Activated T-helper 2 cell treated with anti-CD3 and anti-CD28 coated beads, Interferon-gamma antibody, Interleukin-2, Interleukin-4, amounts not matched to agents 10 μg/mL and 5 μg/mL and 100 μg/mL, durations not matched to agents 14 hours and 24 hours and 36 hours (primary cell): ENCODE data around the gene KRT74. TPM values are rescaled to one million over a fixed set of nuclear protein-coding genes. Genes with fewer than 3 reads are reported as not detected.

Source experiments
- DNase-seq: peaks from one replicate; pipeline ENCODE4 v3.0.0; 2021; ENCODE audit warnings: low spot score
- H3K27ac Mint-ChIP-seq: one replicate; pipeline ENCODE4 v1.8.0; 2021; ENCODE audit warnings: mixed read lengths
- H3K27me3 Mint-ChIP-seq: one replicate; pipeline ENCODE4 v1.8.0; 2021; ENCODE audit warnings: low read depth, mixed read lengths
- H3K36me3 Mint-ChIP-seq: one replicate; pipeline ENCODE4 v1.8.0; 2021; ENCODE audit warnings: low read depth, mixed read lengths
- H3K4me1 Mint-ChIP-seq: one replicate; pipeline ENCODE4 v1.8.0; 2021; ENCODE audit warnings: low read depth, mixed read lengths
- H3K4me3 Mint-ChIP-seq: one replicate; pipeline ENCODE4 v1.8.0; 2021; ENCODE audit warnings: low read depth, mild to moderate bottlenecking, moderate library complexity, mixed read lengths
- H3K9me3 Mint-ChIP-seq: one replicate; pipeline ENCODE4 v1.8.0; 2021; ENCODE audit warnings: mixed read lengths
- intact Hi-C: fragments of 100-400 bp; cut with micrococcal nuclease; formaldehyde crosslinking; loops from one replicate; pipeline ENCODE4 v1.15.1; 2023
- total RNA-seq: library from RNA; stranded (reverse); gene quantifications from 2 replicates; pipeline ENCODE4 v1.2.3, GENCODE V29; 2022

The KRT74 gene
- total RNA-seq, 1 donor from 2014 or later: not detected

DNA sequence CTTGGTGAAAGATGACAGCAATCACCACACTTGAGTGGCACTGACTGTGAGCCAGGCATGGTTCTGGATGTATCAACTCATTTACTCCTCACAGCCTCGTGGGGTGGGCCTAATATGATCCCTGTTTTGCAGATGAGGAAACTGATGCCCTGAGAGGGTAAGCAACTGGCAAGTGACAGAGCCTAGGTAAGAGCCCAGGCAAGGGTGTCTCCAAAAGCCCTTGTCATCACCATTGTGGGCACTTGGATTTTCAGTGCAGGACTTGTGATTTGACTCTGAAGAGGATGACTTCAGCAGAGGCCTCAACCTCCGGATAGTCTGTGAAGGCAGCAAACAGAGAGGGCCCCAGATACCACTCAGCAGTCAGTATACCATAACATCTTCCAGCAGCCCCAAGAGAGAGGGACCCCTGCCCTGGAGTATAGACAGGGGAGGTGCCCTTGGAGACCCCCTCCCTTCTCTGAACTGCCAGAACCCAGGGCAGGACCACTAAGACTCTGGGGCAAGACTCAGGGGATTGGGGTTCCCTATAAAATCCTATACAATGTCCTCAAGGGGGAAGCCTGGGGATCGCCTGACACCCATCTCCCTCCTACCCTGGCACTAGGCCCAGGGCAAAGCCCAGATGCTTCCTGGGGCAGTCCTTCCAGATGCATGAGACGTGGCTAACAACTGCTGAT is 46.4 kb downstream of the KRT74 start:
- Mint-ChIP-seq H3K4me1 (peaks cover 5% of the 10 kb centered on the region), H3K9me3 (no peaks in the 10 kb centered on the region), H3K27me3 (no peaks in the 10 kb centered on the region), H3K4me3 (no peak overlapping the region), H3K36me3 (no peaks in the 10 kb centered on the region), H3K27ac (no peak overlapping the region)
- intact Hi-C loops: no loop called here
- DNase-seq: no peak

DNA sequence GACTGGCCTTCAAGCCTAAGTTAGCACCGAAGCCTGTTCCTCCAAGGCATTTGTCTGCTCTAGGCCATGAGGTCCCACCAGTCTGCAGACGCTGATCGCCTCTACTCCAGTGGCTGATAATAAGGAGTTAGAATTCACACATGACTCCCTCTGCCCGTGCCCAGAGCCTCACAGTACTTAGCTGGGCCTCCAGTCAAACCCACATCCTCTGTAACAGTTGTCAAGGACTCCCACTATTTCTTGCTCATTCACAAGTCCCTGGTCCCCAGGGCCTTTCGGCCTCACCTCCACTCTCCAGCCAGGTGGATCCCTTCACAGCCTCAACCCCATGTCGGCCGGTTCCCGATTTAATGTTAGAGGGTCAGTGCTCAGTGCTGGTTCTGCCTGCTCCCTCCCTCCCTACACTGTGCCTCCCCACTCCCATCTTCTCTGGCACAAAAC is 47.1 kb downstream of the KRT74 start:
- Mint-ChIP-seq H3K4me1 (peaks cover 5% of the 10 kb centered on the region), H3K36me3 (no peaks in the 10 kb centered on the region), H3K27ac (no peak overlapping the region), H3K9me3 (no peaks in the 10 kb centered on the region), H3K4me3 (no peak overlapping the region), H3K27me3 (no peaks in the 10 kb centered on the region)
- intact Hi-C loops: no loop called here
- no peak for DNase-seq

DNA sequence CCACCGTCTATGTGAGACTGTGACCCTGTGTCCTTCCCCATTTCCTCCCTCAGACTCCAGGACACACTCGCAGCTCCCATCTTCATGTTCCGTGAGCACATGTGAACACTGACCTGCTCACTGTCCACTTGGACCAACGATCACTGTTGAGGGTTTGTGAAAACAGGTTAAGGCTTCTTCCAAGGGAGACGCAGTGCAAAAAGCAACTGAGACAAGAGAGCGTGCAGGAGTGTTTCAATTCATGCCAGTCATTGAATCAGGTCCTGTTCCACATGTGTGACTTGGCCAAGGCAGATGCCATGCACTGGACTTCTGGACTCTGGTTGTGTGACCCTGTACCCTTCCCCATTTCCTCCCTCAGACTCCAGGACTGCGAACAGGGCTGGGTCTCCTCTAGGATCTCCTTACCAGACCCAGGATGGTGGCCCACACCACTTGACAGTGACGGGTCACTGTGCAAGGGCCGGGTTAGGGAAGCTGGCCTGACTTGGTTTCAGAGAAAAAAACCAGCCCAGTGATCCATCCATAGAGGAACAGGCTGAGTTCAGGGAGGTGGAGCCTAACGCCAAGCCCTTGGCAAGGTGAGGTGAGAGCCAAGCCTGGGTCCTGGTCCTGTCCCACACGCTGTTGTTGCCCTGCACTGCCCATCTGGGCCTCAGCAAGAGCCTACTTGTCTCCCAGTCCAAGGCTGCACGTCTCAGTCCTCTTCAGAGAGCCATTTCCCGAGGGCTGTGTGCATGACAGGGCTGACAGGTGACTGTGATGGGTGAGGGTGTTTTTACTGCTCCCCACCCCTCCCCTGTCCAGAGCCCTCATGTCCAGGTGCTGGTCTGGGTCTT is 47.8 kb downstream of the KRT74 start:
- Mint-ChIP-seq H3K27me3 (no peaks in the 10 kb centered on the region), H3K36me3 (no peaks in the 10 kb centered on the region), H3K4me3 (no peak overlapping the region), H3K4me1 (peaks cover 5% of the 10 kb centered on the region), H3K27ac (no peak overlapping the region), H3K9me3 (no peaks in the 10 kb centered on the region)
- intact Hi-C loops: no loop called here
- DNase-seq: no peak

DNA sequence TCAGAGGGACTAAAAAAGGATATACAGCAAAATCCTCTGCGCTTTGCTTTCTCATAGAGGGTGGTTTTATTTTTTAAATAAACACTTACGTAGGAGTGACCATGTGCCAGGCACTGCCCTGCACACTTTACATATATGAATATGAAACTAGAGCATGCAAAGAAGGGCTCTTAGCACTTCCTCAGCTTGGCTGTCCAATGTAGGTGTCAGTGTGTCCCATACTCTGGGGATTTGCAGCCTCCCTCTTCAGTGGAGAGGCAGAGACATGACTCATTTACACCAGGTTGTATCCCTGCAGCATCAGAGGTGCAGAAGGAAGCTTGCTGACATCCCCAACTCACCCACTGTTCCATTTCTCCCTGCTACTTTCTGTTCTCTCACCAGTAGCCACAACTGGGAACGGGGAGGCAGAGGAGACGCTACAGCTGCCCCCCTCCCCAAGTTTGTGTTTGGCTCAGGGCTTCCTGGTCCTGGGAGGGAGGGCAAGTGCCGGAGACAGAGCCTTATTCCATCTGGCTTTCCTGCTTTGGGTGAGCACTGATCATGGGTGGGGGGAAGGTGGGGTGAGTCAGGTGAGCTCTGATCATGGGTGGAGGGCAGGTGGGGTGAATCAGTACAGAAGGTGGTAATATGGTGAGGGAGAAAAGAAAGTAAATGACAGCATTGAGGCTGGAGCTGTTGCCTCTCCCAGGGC is 48.6 kb downstream of the KRT74 start:
- Mint-ChIP-seq H3K27ac (no peak overlapping the region), H3K36me3 (no peaks in the 10 kb centered on the region), H3K4me1 (peaks cover 5% of the 10 kb centered on the region), H3K4me3 (no peak overlapping the region), H3K27me3 (no peaks in the 10 kb centered on the region), H3K9me3 (no peaks in the 10 kb centered on the region)
- intact Hi-C loops: no loop called here
- DNase-seq: no peak

DNA sequence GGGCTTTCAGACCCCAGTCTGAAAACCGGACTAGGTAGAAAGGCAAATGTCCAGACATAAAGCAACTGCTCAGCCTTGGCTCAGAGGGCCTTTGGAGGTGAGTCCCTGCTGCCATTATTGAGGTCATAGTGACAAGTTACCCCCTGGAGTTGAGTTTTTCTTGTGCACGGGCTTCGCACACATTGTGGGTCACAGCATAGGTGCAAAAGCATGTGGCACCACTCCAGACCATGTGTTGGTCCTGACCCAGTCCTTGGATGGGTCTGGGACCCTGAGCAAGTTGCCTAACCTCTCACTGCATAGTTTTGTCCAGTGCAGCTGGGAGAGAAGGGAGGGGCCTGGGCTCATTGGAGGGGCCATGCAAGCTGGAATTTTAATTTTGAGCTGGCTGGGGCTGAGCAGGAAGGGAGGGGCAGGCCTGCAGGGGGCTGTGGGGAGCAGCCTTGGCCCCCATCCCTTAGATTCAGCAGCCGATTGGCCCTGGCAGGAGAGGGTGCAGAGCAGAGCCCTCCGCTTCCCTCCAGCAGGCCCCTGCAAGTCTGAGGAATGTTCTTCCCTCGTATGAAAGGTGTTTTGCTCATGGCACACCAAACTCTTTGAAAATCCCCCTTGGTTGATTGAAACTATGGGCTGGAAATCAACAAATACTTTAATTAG is 49.3 kb downstream of the KRT74 start:
- no peak for DNase-seq
- H3K27ac Mint-ChIP-seq: no peak overlapping the region
- H3K36me3 Mint-ChIP-seq: no peaks in the 10 kb centered on the region
- no peak overlapping the region for H3K4me3 Mint-ChIP-seq
- H3K9me3 Mint-ChIP-seq: no peaks in the 10 kb centered on the region
- H3K4me1 Mint-ChIP-seq: peaks cover 5% of the 10 kb centered on the region
- no peaks in the 10 kb centered on the region for H3K27me3 Mint-ChIP-seq
- intact Hi-C loops: no loop called here

DNA sequence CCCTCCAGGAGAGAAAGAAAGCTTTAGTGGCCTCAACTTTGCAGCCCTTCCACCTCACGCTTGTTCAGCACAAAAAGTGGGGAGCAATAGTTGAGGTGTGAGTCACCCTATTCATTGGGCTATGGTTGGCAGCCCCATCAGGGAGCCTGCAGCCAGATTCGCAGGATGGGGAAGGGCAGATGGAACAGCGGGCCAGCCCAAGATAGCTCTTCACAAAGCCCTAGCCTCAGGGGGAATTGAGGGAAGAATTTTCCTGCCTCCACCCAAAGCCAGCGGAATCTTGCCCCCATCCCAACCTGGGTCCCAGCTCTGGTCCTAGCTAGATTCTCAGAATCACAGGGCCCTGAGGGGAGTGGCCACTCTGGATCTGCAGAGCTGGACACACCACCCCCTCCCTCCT is 49.8 kb downstream of the KRT74 start:
- Mint-ChIP-seq H3K4me3 (no peak overlapping the region), H3K36me3 (no peaks in the 10 kb centered on the region), H3K4me1 (peaks cover 5% of the 10 kb centered on the region), H3K27ac (no peak overlapping the region), H3K9me3 (no peaks in the 10 kb centered on the region), H3K27me3 (no peaks in the 10 kb centered on the region)
- intact Hi-C loops: no loop called here
- DNase-seq: no peak

DNA sequence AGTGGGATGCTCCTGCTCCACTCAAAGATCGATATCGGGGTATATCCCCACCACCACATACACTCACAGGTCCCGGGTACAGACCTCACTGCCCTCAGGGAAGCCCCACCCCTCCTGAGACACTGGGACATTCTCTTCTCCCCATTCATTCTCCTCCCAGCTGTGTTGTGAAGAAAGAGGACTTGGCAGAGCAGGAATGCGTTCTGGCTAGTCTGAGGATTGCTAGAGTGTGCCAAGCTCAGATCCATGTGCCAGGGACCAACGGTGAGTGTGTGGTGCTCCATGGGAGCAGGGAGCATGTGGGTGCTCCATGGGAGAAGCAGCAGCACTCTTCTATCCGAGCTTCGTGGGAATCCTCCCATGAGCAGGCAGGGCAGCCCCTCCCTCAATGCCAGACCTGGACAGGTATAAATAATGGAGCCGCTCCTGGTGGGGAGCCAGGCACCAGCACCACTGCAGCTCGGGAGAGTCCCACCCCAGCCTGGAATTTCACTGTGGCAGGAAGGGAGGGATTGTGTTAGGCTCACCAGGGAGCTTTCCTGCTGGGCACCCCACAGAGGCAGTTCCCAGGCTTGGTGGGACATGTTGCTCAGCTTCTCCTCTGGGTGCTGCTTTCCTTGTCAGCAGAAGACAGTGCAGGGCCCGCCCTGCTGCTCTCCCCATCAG is 51.2 kb downstream of the KRT74 start:
- H3K27ac Mint-ChIP-seq: no peak overlapping the region
- H3K36me3 Mint-ChIP-seq: no peaks in the 10 kb centered on the region
- H3K4me1 Mint-ChIP-seq: peaks cover 5% of the 10 kb centered on the region
- H3K27me3 Mint-ChIP-seq: no peaks in the 10 kb centered on the region
- no peak overlapping the region for H3K4me3 Mint-ChIP-seq
- no peaks in the 10 kb centered on the region for H3K9me3 Mint-ChIP-seq
- intact Hi-C loops: no loop called here
- no peak for DNase-seq

DNA sequence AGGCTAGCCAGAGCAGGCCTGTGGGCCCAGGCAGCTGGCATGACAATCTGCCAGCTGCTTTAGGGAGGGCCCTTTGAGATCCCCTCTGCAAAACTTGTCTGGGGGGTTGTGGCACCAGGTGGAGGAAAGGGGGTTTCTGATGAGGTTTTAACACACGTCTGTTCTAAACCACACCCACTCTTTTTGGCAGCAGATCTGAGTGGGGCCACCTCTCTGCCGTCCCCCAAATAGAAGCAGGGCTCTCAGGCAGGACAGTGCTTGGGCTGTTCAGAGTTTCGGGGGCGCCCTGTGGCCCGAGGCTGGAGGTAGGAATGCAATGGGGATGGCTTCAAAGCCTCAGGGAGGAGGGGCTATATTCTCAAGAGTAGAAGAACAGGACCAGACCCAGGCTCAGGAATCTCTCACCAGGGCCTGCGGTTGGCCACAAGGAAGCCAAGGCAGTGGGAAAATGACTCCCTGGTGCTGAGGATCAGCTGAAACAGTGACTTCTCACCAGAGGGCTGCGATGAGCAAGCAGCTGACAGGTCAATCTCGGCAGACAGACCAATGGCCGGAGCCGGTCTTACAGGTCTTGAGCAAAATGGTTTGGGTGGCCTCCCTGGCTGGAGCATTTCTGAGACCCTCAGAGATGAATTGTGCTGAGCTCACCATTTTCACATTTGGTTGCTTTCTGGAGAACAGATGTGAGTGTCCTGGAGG is 51.9 kb downstream of the KRT74 start:
- H3K27ac Mint-ChIP-seq: no peak overlapping the region
- intact Hi-C loops: no loop called here
- H3K4me1 Mint-ChIP-seq: peaks cover 1% of the 10 kb centered on the region
- H3K36me3 Mint-ChIP-seq: no peaks in the 10 kb centered on the region
- DNase-seq: no peak
- H3K9me3 Mint-ChIP-seq: no peaks in the 10 kb centered on the region
- H3K27me3 Mint-ChIP-seq: no peaks in the 10 kb centered on the region
- no peak overlapping the region for H3K4me3 Mint-ChIP-seq

DNA sequence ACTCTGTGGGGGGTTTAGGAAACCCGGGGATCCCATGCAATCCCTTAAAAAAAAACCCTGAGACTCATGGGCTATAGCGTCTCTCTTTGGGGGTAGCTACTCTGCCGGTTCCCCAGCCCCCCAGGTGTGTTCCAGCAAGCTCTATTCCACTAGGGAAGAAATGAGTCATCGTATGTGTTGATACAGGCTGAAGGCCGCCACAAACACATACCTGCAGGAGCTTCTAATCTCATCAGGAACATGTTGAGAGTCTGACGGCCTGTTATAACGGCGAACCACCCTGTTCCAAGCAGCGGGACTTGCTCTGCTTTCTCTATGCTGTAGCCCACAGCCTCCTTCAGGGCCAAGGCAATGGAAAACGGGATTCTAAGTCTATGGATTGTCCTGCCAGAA is 52.5 kb downstream of the KRT74 start:
- no peaks in the 10 kb centered on the region for H3K4me1 Mint-ChIP-seq
- intact Hi-C loops: no loop called here
- no peak overlapping the region for H3K27ac Mint-ChIP-seq
- no peak overlapping the region for H3K4me3 Mint-ChIP-seq
- no peaks in the 10 kb centered on the region for H3K9me3 Mint-ChIP-seq
- no peak for DNase-seq
- no peaks in the 10 kb centered on the region for H3K36me3 Mint-ChIP-seq
- H3K27me3 Mint-ChIP-seq: no peaks in the 10 kb centered on the region

DNA sequence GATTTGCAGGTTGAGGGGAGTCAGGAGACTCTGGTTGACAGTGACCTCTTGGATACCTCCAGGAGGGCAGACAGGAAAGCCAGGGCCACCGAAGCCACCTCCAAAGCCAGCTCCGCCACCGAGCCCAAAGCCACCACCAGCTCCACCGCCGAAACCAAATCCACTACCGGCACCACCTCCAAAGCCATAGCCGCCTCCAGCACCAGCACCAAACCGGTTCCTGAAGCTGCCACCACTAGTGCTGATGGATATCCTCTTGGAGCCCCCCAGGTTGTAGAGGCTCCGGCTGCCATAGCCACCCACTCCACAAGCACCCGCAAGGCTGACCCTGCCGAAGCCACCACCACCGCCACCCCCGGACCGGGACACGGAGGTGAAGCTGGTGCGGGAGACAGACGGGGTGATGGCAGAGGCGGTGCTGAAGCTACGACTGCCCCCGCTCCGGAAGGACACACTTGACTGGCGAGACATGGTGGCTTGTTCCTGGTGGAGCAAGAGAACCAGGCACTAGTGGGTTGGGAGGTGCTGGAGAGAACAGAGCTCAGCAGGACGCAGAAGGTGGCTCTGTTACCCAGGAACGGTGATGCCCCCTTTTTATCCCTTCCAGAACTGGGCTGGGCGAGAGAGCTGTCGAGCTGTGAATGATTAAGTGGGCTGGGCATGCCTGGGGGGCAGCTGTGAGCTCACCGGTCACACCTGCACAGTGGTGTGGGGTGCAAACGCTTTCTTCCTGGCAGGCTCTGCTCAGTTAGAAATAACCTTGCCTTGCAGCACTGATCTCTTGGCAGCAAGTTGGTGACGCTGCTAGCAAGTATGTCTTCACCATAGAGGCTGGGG is 53.6 kb downstream of the KRT74 start, which contains the start of gene KRT5:
Gene KRT5, minus strand, starts transcription at position 569 of the 837 bp plus-strand sequence. Its CDS starts 98 bp downstream, at position 471.
- no peaks in the 10 kb centered on the region for H3K36me3 Mint-ChIP-seq
- no peak for DNase-seq

DNA sequence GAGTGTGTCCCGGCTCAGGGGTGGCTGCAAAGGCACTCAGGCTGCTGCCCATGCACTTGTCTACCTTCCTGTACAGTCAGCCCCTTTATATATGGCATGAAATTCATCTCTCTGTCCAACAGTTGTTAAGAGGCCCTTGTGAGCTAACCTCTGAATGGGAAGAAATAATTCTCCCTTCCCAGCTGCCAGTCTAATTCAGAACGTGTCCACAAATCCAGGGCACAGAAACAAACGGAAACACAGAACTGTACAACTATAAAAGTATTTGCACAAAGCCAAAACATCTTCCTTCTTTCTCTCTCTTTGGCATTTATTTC is 54.3 kb downstream of the KRT74 start:
- Mint-ChIP-seq H3K4me1 (no peaks in the 10 kb centered on the region), H3K36me3 (no peaks in the 10 kb centered on the region), H3K27me3 (no peaks in the 10 kb centered on the region), H3K27ac (no peak overlapping the region), H3K9me3 (no peaks in the 10 kb centered on the region), H3K4me3 (no peak overlapping the region)
- no peak for DNase-seq
- intact Hi-C loops: no loop called here

More for the DNA sequence above, 53.6 kb downstream of the KRT74 start, which contains the start of gene KRT5:
- no peaks in the 10 kb centered on the region for H3K4me1 Mint-ChIP-seq
- no peaks in the 10 kb centered on the region for H3K9me3 Mint-ChIP-seq
- no peak within 1 kb of the TSS for H3K4me3 Mint-ChIP-seq
- intact Hi-C loops: no loop called here
- no peaks in the 10 kb centered on the region for H3K27me3 Mint-ChIP-seq
- H3K27ac Mint-ChIP-seq: no peak within 1 kb of the TSS
